OCI-M2 (cell line): Measurements from ENCODE around the gene EMC10.
A peak's percentile ranks its signal among the peaks of the same experiment; 100 is the strongest.

Experiments
- DNase-seq: peaks from one replicate; lab custom pipeline; 2025; ENCODE audit not compliant: unreplicated experiment; lab: John Stamatoyannopoulos, UW

The EMC10 gene

GRCh38 chr19:50495020-50495531 lies 18.8 kb downstream of the EMC10 start:
- DNase-seq, result no peak

- no peak for DNase-seq
Observed at GRCh38 chr19:50496189-50497021, 20.1 kb downstream of the EMC10 start.

GRCh38 chr19:50497022-50497405 lies 20.7 kb downstream of the EMC10 start:
- DNase-seq, result no peak

- DNase-seq, result no peak
Observed at GRCh38 chr19:50498219-50499056, 22.1 kb downstream of the EMC10 start.

- no peak for DNase-seq
Observed at GRCh38 chr19:50500060-50500752, 23.9 kb downstream of the EMC10 start.

GRCh38 chr19:50500753-50501151 lies 24.4 kb downstream of the EMC10 start:
- DNase-seq, result no peak

GRCh38 chr19:50501186-50501567 lies 24.9 kb downstream of the EMC10 start:
- no peak for DNase-seq

GRCh38 chr19:50501568-50502475 lies 25.5 kb downstream of the EMC10 start:
- DNase-seq, result no peak

GRCh38 chr19:50505856-50506611 lies 29.7 kb downstream of the EMC10 start:
- DNase-seq, result no peak

- no peak for DNase-seq
Observed at GRCh38 chr19:50506700-50507099, 30.4 kb downstream of the EMC10 start.

- no peak for DNase-seq
Observed at GRCh38 chr19:50507376-50507775, 31.1 kb downstream of the EMC10 start.

GRCh38 chr19:50508843-50509190 lies 32.5 kb downstream of the EMC10 start:
- no peak for DNase-seq

- no peak for DNase-seq
Observed at GRCh38 chr19:50509366-50509765, 33.1 kb downstream of the EMC10 start.

- DNase-seq, result no peak
Observed at GRCh38 chr19:50510121-50510670, 33.9 kb downstream of the EMC10 start.

- peak; percentile 91 for DNase-seq
Observed at GRCh38 chr19:50510700-50511068, 34.4 kb downstream of the EMC10 start.

GRCh38 chr19:50511069-50511822 lies 34.9 kb downstream of the EMC10 start, which contains the start of gene JOSD2:
JOSD2 (minus strand) TSS chr19:50511191; CDS start chr19:50510431, 760 bp downstream.
- peak; percentile 97 for DNase-seq

- DNase-seq, result no peak
Observed at GRCh38 chr19:50512112-50512998, 36.0 kb downstream of the EMC10 start.
